WTC11 (cell line): ENCODE results near the gene DOK3. TPM values are rescaled to one million over a fixed set of nuclear protein-coding genes. Genes with fewer than 3 reads are reported as not detected.
A peak's percentile ranks its signal among the peaks of the same experiment; 100 is the strongest.

Experiments
- ATAC-seq: fragments of 200-7000 bp; cut with Tn5 transposase; 2 replicates; pipeline ENCODE4 v1.10.0; 2021; ENCODE audit warnings: mild to moderate bottlenecking, moderate library complexity
- CTCF ChIA-PET: fragments of 300-600 bp; sonication (Branson Sonifier 250); formaldehyde crosslinking; loops from one replicate; lab custom pipeline; 2021; ENCODE audit warnings: antibody characterized with exemption; lab: Charles Lee
- POLR2A ChIA-PET: fragments of 350-600 bp; sonication (Branson Sonifier 250); formaldehyde crosslinking; loops from one replicate; lab custom pipeline; 2021; ENCODE audit warnings: antibody characterized with exemption; lab: Charles Lee
- DNase-seq: peaks from one replicate; pipeline ENCODE4 v3.0.0; 2021; ENCODE audit warnings: low spot score
- H3K27ac Mint-ChIP-seq: 2 replicates; pipeline ENCODE4 v1.8.0; 2021; ENCODE audit warnings: mixed read lengths
- H3K27me3 Mint-ChIP-seq: 2 replicates; pipeline ENCODE4 v1.8.0; 2021; ENCODE audit warnings: low read depth, mild to moderate bottlenecking, moderate library complexity, mixed read lengths
- H3K36me3 Mint-ChIP-seq: 2 replicates; pipeline ENCODE4 v1.8.0; 2021; ENCODE audit warnings: mixed read lengths
- H3K4me1 Mint-ChIP-seq: 2 replicates; pipeline ENCODE4 v1.8.0; 2022; ENCODE audit warnings: mixed read lengths
- H3K4me3 Mint-ChIP-seq: 2 replicates; pipeline ENCODE4 v1.8.0; 2021; ENCODE audit warnings: mild to moderate bottlenecking, moderate library complexity, mixed read lengths
- H3K9me3 Mint-ChIP-seq: 2 replicates; pipeline ENCODE4 v1.8.0; 2021; ENCODE audit warnings: mixed read lengths
- ATF2 ChIP-seq: sonication (generic); formaldehyde crosslinking; IDR thresholded peaks from 2 replicates; pipeline ENCODE4 v1.8.1; 2022; ENCODE audit warnings: low read depth, missing genetic modification reagents, borderline replicate concordance
- ATF3 ChIP-seq: sonication (generic); formaldehyde crosslinking; conservative IDR thresholded peaks from 2 replicates; pipeline ENCODE4 v1.8.1; 2022; ENCODE audit warnings: mild to moderate bottlenecking, missing genetic modification reagents
- E2F4 ChIP-seq: sonication (generic); formaldehyde crosslinking; IDR thresholded peaks from 2 replicates; pipeline ENCODE4 v1.8.1; 2022; ENCODE audit warnings: low read depth, mild to moderate bottlenecking, moderate library complexity, missing genetic modification reagents, borderline replicate concordance
- ELF4 ChIP-seq: sonication (generic); formaldehyde crosslinking; IDR thresholded peaks from 2 replicates; pipeline ENCODE4 v1.8.1; 2022; ENCODE audit warnings: low read depth, mild to moderate bottlenecking, moderate library complexity, missing genetic modification reagents
- ERG ChIP-seq: fragments of 250-450 bp; sonication (Bioruptor Pico); IDR thresholded peaks from 2 replicates; pipeline ENCODE4 v1.8.0; 2021; ENCODE audit warnings: mild to moderate bottlenecking
- ESRRA ChIP-seq: sonication (generic); formaldehyde crosslinking; IDR thresholded peaks from 2 replicates; pipeline ENCODE4 v1.8.1; 2022; ENCODE audit warnings: mild to moderate bottlenecking, missing genetic modification reagents, borderline replicate concordance
- FOXJ3 ChIP-seq: sonication (generic); formaldehyde crosslinking; IDR thresholded peaks from 2 replicates; pipeline ENCODE4 v1.9.0; 2021; ENCODE audit warnings: missing genetic modification reagents, mild to moderate bottlenecking, borderline replicate concordance
- FOXK1 ChIP-seq: sonication (generic); formaldehyde crosslinking; IDR thresholded peaks from 2 replicates; pipeline ENCODE4 v1.8.0; 2022; ENCODE audit warnings: mild to moderate bottlenecking, moderate library complexity, missing genetic modification reagents
- HMGXB4 ChIP-seq: sonication (generic); formaldehyde crosslinking; IDR thresholded peaks from 2 replicates; pipeline ENCODE4 v1.8.1; 2023; ENCODE audit warnings: mild to moderate bottlenecking, moderate library complexity, missing genetic modification reagents
- IRF2 ChIP-seq: sonication (generic); formaldehyde crosslinking; IDR thresholded peaks from 2 replicates; pipeline ENCODE4 v1.8.0; 2022; ENCODE audit warnings: low read depth, missing genetic modification reagents, borderline replicate concordance
- MAX ChIP-seq: sonication (generic); formaldehyde crosslinking; IDR thresholded peaks from 2 replicates; pipeline ENCODE4 v1.8.0; 2022; ENCODE audit warnings: mild to moderate bottlenecking, missing genetic modification reagents
- MXD4 ChIP-seq: fragments of 250-450 bp; sonication (Bioruptor Pico); IDR thresholded peaks from 2 replicates; pipeline ENCODE4 v1.8.0; 2021; ENCODE audit warnings: mild to moderate bottlenecking, moderate library complexity, borderline replicate concordance
- RORB ChIP-seq: fragments of 250-450 bp; sonication (Bioruptor Pico); IDR thresholded peaks from 2 replicates; pipeline ENCODE4 v1.9.0; 2021; ENCODE audit warnings: mild to moderate bottlenecking
- STAT6 ChIP-seq: sonication (generic); formaldehyde crosslinking; conservative IDR thresholded peaks from 2 replicates; pipeline ENCODE4 v1.8.1; 2023; ENCODE audit warnings: mild to moderate bottlenecking, low read depth, missing genetic modification reagents, moderate library complexity
- TP53 ChIP-seq: sonication (generic); formaldehyde crosslinking; IDR thresholded peaks from 2 replicates; pipeline ENCODE4 v1.8.1; 2023; ENCODE audit warnings: mild to moderate bottlenecking, missing genetic modification reagents
- ZNF416 ChIP-seq: fragments of 250-450 bp; sonication (Bioruptor Pico); IDR thresholded peaks from 2 replicates; pipeline ENCODE4 v1.9.0; 2021; ENCODE audit warnings: mild to moderate bottlenecking, inconsistent platforms
- ZNF425 ChIP-seq: fragments of 250-450 bp; sonication (Bioruptor Pico); conservative IDR thresholded peaks from 2 replicates; pipeline ENCODE4 v1.9.0; 2021; ENCODE audit warnings: mild to moderate bottlenecking
- total RNA-seq: library from RNA; stranded (reverse); gene quantifications from 3 replicates; pipeline ENCODE4 v1.2.3, GENCODE V29; 2021

Gene DOK3
- total RNA-seq, 1 experiment from 2014 or later = 9.9 TPM

- TF ChIP-seq MAX (no peak), FOXK1 (no peak), RORB (CRISPR knock-in tag) (no peak)
Measured at GRCh38 chr5:177524539-177524900, 14.9 kb upstream of the DOK3 start (continued).

- Mint-ChIP-seq H3K27ac (no peak overlapping the region; the same call in 1 of the 2 replicates), H3K27me3 (no peaks in the 10 kb centered on the region), H3K9me3 (no peaks in the 10 kb centered on the region), H3K4me3 (no peak overlapping the region)
- ChIA-PET POLR2A (no interaction called here), CTCF (no interaction called here)
- ATAC-seq = no peak
- TF ChIP-seq ESRRA (CRISPR knock-in tag) (no peak), ZNF416 (CRISPR knock-in tag) (no peak), ATF2 (CRISPR knock-in tag) (no peak), IRF2 (CRISPR knock-in tag) (0 out of 2 replicates have a peak, but pooled peaks have one; percentile 20), ERG (CRISPR knock-in tag) (no peak), ELF4 (no peak), ATF3 (CRISPR knock-in tag) (no peak)
- TF ChIP-seq, all 79 proteins: peak for 1
- DNase-seq = no peak
- Mint-ChIP-seq H3K36me3 (peaks cover 29% of the 10 kb centered on the region), H3K4me1 (no peaks in the 10 kb centered on the region)
Measured at GRCh38 chr5:177523711-177524538, 14.3 kb upstream of the DOK3 start.

GRCh38 chr5:177520916-177521513 lies 11.4 kb upstream of the DOK3 start:
- Mint-ChIP-seq H3K4me3 (no peak overlapping the region), H3K36me3 (peaks cover 37% of the 10 kb centered on the region), H3K4me1 (peaks cover 8% of the 10 kb centered on the region), H3K27ac (no peak overlapping the region), H3K27me3 (peaks cover 4% of the 10 kb centered on the region; the same call in 1 of the 2 replicates), H3K9me3 (no peaks in the 10 kb centered on the region)
- POLR2A ChIA-PET = no interaction called here
- DNase-seq = no peak
- no peak for ATAC-seq
- CTCF ChIA-PET = interaction anchor here (0.7 to 1.8 kb wide), 9 partner anchors 9 to 211 kb away, joined by 3 to 4 read pairs (median 3); partner anchors contain the start of genes DOK3, PDLIM7 and TMED9
- TF ChIP-seq STAT6 (CRISPR knock-in tag) (no peak), E2F4 (CRISPR knock-in tag) (no peak), HMGXB4 (no peak), ESRRA (CRISPR knock-in tag) (no peak), TP53 (CRISPR knock-in tag) (no peak), FOXJ3 (CRISPR knock-in tag) (no peak), MXD4 (CRISPR knock-in tag) (no peak), ZNF425 (CRISPR knock-in tag) (no peak)
